Activated T-helper 1 cell treated with anti-CD3 and anti-CD28 coated beads, Interleukin-2, amount 50 U/mL, for 16 hours (primary cell): ENCODE measurements around the gene INCENP.
"Not testable (repeated sequence)": the region's sequence is repeated elsewhere in the genome, so short reads cannot be mapped to it uniquely, and the experiment has no call there.

Source experiments
- DNase-seq, 2 donors: peaks; one replicate each; pipeline ENCODE4 v3.0.0-alpha.2; 2020; ENCODE audit warnings: low read depth in 1 of 2, low spot score in 1 of 2

INCENP gene

DNA sequence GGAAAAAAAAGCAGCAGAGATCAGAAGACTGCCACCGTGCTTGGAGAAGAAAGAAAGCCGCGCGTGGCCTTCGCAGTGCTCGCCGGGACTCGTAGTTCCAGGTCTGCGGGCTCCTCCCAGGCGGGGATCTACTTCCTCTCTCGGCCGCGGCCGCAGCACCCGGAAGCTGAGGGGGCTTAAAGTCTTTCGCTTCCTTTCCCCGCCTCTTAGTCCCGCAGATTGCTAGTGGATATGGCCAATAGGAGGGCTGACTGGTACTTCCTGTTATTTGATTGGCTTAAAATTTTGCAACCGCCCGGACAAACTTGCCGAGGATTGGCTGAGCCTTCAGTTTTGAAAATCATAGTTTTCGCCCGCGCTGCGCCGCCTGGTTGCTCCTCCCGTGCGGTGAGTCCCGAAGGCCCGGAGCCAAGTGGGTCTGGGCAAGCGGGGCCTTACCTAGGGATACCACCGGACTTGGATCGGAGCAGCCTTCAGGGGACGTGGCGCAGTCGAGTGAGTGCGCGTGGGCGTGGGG, at the start of gene INCENP:
Gene INCENP, plus strand, starts transcription at position 343 of the 517 bp plus-strand sequence. CDS start 4,151 bp downstream, outside the sequence.
- peak; percentile 84 to 92 for DNase-seq

DNA sequence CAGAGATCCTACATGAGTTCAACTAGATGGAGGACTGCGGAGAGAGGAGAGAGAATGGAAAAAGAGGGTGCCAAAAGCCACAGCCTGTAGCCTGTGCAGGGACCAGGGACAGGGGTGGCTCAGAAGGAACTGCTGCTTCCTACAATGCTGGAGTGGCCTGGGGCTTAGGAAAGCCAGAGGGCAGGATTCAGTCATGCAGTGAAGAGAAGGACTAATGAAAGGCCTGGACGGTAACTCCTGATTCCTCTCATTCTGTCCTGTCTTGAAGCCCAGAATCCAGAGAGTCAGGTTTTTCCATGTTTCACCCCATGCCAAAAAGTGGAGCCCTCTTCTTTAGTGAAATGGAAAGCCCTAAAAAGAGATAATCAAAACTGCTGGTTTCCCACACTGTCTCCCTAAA, 48.4 kb upstream of the INCENP start:
- no peak for DNase-seq

DNA sequence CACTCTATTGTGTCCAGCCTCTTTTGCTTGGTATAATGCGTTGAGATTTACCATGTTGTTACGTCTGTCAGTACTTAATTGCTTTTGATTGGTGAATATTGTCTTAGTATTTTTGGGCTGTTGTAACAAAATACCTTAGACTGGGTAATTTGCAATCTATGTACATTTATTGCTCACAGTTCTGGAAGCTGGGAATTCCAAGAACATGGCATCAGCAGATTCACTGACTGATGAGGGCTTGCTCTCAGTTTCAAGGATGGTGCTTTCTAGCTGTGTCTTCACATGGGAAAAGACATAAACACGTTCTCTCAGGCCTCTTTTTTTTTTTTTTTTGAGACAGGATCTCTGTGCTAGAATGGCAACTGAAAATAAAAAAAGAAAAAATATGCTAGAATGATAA, 46.7 kb upstream of the INCENP start:
- no peak for DNase-seq

DNA sequence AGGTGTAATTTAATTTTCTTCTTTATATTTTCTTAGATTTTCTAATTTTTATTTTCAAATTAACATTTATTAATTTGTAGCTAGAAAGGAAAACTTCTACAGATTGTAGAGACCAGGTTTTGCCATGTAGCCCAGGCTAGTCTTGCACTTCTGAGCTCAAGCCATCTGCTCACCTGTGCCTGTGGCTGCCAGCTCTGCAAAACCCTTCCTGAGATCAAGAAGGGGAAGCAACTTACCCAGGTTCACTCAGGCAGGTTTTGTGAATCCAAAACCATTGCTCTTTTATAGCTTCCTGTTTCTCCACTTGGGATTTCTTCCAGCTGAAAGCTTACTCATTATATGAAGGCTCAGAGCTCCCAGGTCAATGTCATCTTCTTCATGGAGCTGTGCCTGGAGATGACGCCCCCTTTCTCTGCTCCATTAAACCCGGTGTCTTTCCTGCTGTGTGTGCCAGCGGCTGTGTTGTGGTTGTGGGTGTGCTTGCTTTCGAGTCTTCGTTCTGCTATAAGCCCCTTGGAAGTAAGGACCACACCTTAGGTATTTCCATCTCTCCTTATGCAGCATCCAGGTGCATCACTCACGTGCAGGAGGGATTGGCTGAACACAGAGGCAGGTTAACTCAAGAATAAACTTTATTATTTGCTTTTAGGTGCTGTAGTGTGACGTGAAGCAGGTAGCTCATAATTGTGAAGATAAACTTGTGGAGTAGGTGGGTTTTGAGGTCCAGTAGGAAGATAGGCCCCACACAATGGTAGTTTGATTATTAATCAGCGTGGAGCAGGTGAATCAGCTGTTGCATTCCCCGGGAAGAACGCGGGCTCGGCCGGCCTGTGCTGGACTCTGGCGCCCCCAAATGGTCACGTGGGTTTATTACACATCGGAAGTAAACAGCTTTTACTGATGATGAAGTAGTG, 42.2 kb upstream of the INCENP start:
- peak; percentile 60 to 70 for DNase-seq

DNA sequence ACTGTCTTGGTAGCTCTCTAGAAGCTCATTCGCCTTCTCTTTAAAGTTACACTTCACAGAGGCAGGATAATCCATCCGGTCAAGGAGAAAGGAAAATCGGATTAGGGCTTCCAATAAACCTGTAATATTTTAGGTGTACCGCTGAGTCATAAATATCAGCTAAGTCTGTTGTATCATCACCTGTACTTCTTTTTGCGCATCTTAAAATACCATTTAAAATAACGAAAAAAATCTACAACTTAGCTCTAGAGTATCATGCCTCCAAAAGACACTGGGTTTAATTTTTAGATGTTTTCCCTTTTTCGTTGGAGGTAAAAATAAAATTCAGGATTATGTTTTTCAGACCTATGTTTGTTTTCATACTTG, 41.5 kb upstream of the INCENP start:
- no peak for DNase-seq

DNA sequence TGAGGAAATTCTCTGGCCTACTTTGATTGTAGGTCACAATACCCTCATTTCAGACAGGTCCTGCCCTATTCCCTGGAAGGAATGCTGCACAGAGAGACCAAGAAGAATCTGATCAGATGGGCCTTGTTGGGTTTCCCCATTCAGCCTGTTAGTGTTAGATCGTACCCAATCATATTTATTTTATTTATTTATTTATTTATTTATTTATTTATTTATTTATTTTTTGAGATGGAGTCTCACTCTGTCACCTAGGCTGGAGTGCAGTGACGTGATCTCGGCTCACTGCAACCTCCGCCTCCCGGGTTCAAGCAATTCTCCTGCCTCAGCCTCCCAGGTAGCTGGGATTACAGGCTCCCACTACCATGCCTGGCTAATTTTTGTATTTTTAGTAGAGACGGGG, 39.0 kb upstream of the INCENP start:
- DNase-seq = not testable (repeated sequence)

DNA sequence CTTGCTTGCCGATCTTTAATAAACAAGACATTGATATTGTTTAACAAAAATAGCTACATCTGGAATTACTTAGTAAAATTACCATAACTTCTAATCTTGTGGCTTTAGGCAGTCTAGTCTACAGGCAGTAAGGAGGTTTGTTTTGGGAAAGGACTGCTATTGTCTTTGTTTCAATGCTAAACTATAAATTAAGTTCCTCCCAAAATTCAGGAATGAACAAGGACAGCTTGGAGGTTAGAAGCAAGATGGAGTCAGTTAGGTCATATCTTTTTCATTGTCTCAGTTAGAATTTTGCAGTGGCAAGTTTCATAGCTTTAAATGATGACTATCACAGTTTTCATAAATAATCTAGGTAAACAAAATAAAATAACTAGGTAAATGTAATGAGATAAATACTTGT, 36.1 kb upstream of the INCENP start:
- no peak for DNase-seq

DNA sequence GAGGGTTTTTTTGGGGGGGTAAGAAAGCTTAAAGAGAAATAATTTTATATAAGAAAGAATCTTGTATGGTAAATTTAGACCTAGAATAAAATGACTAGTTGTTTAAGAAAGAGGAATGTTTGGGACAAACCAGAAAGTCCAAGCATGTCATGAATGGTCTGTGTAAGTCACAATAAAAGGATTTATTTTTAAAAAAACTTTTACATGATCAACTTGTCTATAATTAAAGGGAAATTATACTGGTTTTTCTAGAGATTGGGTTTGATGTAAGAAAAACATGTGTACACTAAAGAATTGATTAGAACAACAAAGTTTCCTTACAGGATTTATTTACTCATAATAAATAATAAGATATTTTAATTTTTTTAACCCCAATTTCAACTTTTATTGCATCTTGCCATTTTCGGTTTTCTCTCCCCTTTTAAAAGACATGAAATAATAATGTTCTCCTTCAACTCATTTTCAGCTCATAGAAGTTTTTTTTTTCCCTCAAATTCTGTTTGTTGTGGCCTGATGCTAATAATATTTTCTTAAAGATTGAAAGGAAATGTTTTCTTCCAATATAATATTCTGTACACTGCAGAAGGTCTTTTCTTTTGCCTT, 35.4 kb upstream of the INCENP start:
- DNase-seq = no peak

DNA sequence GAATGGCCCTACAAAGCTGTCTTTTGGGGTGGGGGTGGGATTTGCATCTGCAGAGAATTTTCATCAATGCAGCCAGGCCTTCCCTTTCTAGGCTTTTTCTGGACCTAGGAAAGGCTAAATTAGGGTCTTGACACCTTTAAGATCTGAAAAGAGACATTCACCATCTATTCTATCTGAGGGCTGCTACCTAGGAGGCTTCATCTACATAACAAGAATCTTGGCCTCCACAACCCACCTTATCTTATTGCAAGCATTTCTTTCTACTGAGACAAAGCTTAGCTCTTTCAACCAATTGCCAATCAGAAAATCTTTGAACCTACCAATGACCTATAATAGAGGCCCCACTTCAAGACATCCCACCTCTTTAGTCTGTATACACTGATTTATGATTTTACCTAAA, 20.7 kb upstream of the INCENP start:
- no peak for DNase-seq

DNA sequence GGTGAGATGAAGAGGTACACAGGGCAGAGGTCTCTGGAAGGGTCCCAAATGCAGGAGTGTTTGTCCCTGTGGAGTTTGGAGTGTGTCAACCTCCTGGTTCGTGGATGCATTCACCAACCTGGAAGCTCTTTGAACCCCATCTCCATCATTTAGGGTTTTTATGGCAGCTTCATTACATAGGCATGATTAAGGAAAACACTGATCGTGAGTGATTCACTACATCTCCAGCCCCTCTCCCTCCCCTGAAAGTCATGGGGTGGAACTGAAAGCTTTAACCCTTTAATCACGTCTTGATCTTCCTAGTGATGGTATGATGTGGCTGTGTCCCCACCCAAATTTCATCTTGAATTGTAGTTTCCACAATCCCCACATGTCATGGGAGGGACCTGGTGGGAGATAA, 19.8 kb upstream of the INCENP start:
- no peak for DNase-seq

DNA sequence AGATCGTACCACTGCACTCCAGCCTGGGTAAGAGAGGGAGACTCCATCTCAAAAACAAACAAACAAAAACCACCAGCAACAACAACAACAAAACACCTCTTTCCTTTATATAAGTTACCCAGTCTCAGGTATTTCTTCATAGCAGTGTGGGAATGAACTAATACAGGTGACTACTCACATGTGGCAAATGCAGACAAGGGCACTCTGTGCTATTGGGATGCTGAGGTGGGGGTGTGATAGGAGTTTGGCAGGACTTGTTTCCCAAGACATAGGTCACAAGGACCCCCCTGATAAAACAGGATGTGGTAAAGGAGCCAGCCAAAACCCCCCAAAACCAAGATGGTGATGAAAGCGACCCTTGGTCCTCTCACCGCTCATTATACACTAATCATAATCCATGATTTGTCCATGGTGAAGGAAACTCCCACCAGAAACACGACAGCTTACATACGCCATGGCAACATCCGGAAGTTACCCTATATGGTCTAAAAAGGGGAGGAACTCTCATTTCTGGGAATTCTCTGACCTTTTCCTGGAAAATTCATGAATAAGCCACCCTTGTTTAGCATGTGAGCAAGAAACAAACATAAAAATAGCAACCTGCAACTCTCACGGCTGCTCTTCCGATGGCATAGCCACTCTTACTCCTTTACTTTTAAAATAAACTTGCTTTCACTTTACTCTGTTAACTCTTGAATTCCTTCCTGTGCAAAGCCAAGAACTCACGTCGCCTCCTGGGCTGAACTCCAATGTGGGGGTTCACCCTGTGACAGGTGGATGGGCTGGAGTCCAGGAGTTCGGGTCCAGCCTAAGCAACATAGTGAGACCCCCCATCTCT, 18.8 kb upstream of the INCENP start:
- DNase-seq = no peak

DNA sequence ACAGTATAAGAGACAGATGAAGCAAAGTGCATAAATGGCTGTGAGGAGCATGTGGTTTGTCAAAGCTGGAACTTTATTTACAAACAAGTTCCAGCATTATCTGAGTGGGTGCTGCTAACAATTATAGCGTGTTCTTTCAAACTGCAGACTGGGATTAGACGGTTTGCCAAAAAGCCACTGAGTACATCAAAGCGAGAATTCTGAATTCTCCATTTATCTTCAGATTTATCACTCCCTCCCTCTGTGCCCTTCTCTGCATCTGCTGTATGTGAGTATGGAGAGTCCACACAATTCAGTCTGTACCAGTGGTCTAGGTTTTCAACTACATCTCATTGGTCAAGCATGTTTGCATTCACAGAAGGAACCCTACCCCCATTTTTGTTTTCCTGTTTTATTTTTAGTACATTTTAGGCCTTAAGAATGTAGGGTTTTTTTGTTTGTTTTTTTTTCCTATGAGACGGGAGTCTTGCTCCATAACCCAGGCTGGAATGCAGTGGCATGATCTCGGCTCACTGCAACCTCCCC, 18.1 kb upstream of the INCENP start:
- no peak for DNase-seq

DNA sequence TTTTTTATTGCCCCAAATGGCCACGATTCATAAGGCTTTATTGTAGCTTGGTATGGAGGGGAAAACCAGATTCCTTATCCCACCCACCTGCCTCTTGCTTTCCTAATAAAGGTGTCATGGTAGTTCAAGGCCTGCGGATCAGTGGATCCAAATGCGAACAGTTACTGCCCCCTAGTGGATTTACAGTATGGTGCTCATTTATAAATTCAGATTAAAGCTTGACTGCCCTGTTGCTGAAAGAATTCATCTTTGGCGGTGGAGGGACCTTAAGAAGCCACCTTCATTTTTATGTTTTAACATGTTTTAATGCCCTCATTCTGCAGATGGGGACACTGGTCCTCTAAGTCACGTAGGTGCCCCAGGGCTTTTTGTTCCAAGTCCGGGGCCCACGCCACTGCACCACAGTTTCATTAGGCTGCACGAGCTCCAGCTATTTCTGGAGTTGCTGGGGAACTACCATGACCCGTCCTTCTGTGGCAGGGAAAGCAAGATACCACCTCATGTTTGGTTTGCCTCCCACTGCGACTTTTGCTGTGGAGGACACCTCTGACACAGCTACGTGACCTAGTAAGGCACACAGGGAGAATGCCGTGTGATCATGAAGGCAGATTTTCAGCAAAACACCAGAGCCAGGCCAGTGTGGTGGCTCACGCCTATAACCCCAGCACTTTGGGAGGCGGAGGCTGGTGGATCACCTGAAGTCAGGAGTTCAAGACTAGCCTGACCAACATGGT, 15.6 kb upstream of the INCENP start:
- no peak for DNase-seq

DNA sequence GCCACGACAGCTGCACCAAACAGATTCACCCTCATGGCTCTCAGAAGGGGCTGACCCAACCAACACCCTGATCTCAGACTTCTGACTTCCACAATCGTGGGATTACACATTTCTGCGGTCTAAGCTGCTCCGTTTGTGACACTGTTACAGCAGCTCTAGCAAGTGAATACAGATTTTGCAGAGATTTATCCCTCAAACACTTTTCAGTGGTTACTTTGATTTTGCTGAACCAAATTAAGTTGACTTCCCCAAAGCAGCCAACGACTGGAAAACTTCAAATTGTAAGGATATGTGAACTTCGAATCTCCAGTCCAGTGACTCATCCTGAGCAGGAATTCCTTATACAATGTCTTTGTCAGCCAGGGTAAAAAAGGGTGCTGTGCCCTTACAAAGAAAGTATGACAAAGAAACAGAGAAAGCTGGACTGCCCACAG, 14.8 kb upstream of the INCENP start:
- no peak for DNase-seq

DNA sequence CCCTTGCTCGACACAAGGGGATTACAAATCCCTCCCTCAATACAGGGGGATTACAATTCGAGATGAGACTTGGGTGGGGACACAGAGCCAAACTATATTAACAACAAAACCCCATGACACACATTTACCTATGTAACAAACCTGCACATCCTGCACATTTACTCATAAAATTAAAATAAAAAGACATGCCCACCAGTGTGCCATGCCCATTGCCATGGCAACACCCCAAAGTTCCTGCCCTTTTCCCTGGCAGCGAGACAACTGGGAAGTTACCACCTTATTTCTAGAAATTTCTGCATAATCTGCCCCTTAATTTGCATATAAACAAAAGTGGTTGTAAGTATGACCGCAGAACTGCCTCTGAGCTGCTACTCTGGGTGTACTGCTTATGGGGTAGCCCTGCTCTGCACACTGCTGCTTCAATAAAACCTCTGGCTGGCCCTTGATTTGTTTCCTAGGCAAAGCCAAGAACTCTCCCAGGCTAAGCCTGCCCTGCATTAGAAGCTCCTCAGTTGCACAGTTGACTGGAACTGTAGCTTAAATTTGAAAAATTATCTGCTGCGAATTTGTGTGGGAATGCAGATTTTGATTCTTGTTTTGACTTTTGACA, 8.6 kb upstream of the INCENP start:
- no peak for DNase-seq

DNA sequence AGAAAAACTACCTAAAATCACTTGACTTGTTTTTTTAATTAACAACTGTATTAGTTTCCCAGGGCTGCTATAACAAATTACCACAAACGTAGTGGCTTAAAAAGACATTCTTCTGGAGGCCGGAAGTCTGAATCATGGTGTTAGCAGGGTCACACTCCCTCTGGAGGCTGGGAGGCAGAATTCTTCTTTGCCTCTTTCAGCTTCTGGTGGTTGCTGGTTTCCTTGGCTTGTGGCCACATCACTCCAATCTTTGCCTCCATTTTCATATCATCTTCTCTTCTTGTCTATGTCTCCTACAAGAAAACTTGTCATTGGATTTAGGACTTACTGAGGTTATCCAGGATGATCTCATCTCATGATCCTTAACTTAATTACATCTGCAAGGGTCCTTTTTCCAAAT, 7.4 kb upstream of the INCENP start:
- DNase-seq = no peak

DNA sequence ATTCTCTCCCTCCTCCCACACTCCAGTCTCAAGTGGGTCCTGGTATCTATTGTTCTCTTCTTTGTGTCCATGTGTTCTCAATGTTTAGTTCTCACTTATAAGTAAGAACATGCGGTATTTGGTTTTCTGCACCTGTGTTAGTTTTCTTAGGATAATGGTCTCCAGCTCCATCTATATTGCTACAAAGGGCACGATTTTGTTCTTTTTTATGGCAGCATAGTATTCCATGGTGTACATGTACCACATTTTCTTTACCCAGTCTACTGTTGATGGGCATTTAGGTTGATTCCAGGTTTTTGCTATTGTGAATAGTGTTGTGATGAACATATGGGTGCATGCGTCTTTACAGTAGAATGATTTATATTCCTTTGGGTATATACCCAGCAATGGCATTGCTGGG, 4.2 kb upstream of the INCENP start:
- DNase-seq = no peak

DNA sequence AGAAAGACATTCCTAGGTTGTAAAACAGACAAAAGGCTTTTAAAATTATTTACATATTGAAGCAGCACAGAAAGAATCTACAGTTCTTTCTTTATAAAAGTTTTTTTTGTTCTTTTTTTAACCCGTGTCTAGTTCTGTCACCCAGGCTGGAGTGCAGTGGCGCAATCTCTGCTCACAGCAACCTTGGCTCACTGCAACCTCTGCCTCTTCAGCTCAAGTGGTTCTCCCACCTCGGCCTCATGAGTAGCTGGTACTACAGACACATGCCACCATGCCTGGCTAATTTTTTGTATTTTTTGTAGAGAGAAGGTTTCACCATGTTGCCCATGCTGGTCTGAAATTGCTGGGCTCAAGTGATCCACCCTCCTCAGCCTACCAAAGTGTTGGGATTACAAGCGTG, 3.8 kb upstream of the INCENP start:
- DNase-seq = no peak

DNA sequence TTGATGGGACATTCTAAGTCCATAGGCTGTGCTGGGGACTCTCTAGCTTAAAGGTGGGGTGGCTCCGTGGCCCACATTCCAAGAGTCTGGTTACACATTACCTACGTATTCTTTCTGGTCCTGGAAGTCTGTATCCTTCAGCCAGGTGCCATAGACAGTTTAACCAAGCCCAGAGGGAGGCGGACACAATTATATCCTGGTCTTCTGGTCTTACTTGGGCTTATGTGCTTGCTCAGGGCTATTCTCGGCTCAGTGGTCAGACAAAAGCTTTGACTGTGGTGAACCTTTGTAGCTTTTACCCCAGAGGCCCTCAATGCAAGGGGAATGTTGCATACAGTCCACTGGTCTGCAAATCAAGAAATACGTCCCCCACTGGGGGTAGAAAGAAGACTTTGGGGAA, 3.4 kb upstream of the INCENP start:
- no peak for DNase-seq

DNA sequence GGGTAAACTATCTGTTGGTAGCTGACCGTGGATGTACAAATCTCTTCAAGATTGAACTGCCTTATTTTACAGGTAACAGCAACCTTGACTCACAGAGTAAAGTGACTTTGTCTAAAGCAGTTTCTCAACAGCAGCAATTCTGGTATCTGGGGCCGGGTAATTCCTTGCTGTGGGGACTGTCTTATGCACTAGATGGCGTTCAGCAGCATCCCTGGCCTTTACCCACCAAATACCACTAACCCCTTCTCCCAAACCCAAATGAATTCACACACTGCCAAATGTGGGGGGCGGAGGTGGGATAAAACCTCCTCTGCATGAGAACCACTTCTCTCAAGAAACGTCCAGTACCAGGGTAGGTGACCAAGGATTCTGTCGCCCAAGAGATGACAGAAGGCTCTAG, 1.7 kb upstream of the INCENP start:
- DNase-seq = no peak
